HG03135 (cell line): ENCODE results near the gene CRYZL1.
"Not testable (repeated sequence)": the region's sequence is repeated elsewhere in the genome, so short reads cannot be mapped to it uniquely, and the experiment has no call there.

Experiments used
- ATAC-seq: cut with Tn5 transposase; IDR thresholded peaks from one replicate; pipeline ENCODE4 v1.9.1; 2021; ENCODE audit warnings: mild to moderate bottlenecking, moderate library complexity; ENCODE audit not compliant: unreplicated experiment

Gene CRYZL1

GRCh38 chr21:33641352-33642026 is at the start of gene CRYZL1:
Gene CRYZL1, minus strand, starts transcription at chr21:33641741. Its CDS starts 10,190 bp downstream, at chr21:33631551.
- peak; percentile 85 for ATAC-seq

DNA sequence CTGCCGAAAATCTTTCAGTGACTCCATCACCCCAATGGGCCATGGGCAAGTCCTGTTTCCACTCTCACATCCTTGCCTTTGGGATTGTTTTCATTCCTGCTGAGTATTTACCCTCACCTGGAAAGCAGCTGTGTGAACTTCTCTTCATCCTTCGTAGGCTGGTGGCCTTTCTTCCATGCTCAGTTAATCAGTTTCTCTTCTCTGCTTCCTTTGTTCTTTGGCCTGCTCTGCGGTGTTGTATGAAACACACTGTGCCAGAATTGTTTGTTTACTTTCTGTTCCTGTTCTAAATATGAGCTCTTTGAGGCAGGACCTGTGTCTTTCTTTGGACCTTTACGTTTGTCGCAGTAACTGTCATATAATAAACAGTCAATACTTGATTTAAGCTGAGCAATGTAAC is 49.3 kb upstream of the CRYZL1 start:
- ATAC-seq: no peak

DNA sequence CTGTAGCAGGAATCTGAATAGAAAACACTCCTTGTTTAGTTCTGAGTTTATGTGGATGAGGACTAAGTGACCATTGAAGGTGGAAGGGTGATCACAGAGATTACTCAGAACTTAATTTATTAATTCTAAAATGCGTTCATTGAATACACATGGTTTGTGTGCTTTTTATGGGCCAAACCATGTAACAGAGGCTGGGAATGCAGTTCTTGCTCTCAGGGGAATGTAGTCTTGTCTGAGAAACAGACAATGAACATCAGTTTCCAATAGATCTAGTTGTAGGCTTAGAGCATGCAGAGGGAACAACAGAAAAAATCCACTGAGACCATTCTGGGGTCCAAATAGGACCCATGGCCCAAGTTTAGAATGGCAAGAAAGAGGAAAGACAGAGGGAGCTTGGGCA is 46.8 kb upstream of the CRYZL1 start:
- no peak for ATAC-seq

GRCh38 chr21:33687634-33688033 is 46.1 kb upstream of the CRYZL1 start:
- no peak for ATAC-seq

DNA sequence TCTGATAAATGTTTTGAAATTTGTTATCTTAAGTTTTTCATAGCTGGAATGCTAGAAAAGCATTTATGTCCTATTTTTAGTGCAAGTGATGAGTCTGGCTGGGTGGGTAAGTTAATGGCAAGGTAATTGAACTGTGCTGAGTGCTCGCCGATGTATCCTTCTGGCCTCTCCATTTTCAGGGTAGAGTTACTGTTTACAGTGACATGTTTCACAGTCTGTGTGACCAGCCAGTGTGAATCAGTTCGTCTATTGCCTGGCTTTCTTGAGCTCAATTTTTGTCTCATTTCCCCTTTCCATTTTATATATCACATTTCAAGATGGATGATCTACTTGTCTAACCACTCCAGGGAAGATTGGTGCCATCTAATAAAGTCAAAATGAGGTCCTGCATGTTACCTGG is 44.8 kb upstream of the CRYZL1 start:
- ATAC-seq: no peak

GRCh38 chr21:33685613-33686197 is 44.2 kb upstream of the CRYZL1 start:
- no peak for ATAC-seq

DNA sequence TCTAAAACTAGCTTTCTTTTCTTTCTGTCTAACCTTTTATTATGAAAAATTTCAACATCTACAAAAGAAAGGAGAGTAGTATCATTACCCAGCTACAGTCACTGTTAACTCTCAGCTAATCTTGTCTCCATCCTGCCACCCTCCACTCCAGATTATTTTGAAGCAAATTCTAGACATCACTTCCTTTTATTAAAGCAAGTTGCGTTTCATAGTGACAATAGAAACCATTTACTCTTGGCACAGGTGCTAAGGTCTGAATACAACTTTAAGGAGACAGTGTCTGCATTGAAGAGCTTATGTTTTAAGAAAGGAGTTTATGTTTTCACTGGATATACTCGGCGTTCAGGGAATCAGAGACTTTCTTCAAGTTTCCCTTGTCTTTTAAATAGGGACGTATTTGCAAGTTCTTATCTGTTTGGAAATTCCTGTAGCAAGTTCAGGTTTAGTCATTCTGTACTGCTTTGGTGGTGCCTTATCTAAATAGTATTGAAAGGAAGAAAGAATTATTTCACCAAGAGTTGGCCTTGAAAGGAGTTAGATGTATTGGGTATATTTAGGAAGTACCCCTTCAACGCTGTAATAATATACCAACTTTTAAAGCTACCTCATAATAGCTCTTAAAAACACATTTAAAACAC is 43.5 kb upstream of the CRYZL1 start:
- no peak for ATAC-seq

DNA sequence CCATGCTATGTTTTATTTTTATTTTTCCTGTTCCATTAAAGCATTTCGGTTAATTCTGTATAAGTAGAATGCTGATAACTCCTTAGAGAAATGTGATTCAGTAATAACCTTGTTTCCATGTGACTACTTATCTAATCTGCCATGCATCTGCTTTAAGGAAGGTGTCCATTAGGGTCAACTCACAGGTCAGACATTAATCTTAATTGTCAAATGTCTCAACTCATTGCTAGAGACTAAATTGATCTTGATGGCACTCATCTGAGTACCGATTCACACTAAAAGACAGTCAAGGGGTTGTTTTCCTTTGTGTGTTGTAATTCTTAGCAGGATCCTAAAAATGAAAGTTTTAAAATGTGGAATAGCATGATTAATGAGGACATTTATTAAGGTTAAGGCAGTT is 42.5 kb upstream of the CRYZL1 start:
- no peak for ATAC-seq

DNA sequence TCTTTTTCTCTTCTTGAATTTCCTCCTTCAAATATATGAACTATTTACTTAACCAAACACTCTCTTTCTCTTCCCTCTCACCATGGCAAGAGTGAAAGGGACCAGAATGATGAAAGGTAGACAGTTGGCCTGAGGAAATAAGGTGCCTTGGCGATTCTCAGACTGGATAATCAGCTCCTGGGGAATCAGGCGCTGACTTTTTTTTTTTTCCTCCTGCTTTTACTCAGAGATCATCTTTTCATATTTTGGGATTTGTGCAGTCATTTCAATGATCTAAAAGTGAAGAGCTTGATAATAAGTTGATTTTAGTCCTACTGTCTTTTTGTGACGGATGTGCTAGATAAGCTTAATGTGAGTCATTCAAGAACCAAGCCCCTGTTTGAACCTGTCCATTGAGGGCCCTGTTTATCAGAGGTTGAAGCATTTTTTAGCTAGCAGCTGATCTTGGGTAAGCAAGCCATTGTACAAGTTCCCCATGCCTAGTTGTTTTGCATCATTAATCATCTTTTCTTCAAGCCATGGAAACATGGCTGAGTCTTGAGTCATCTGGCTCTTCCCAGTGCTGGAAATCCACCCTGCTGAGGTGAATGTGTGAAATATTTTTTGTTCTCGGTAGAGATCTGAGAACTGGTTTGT is 41.6 kb upstream of the CRYZL1 start:
- ATAC-seq: no peak

DNA sequence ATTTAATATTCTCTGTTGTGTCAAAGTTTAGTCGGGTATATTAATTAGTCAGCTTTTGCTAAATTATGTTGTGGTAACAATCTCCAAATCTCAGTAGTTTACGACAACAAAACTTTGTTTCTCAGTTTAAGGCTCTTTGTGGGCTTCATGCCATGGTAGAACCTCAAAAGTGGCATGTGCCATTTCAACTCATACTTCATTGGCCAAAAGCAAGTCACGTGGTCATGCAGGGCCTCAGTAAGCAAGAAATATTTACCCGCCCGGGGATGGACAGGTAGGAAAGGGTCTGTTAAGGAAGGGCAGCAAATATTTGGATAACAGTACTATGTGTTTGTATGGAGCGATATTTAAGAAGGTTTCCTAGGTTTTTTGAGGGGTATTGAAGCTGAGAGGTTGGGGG is 39.3 kb upstream of the CRYZL1 start:
- ATAC-seq: no peak

DNA sequence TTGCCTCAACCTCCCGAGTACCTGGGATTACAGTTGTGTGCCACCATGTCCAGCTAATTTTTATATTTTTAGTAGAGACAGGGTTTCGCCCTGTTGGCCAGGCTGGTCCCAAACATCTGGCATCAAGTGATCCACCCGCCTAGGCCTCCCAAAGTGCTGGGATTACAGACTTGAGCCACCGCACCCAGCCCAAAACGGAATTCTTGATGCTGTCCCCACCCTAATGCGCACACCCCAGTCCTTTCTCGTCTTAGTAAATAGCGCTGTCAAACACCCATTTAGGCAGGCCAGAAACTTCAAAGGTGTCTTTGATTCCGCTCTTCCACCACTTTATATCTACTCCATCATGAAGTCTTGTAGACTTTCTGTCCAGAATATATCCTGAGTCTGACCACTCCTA is 35.9 kb upstream of the CRYZL1 start:
- no peak for ATAC-seq

- not testable (repeated sequence) for ATAC-seq
Measured at GRCh38 chr21:33676666-33677065, 35.1 kb upstream of the CRYZL1 start.

- no peak for ATAC-seq
Measured at GRCh38 chr21:33674226-33674625, 32.7 kb upstream of the CRYZL1 start.

DNA sequence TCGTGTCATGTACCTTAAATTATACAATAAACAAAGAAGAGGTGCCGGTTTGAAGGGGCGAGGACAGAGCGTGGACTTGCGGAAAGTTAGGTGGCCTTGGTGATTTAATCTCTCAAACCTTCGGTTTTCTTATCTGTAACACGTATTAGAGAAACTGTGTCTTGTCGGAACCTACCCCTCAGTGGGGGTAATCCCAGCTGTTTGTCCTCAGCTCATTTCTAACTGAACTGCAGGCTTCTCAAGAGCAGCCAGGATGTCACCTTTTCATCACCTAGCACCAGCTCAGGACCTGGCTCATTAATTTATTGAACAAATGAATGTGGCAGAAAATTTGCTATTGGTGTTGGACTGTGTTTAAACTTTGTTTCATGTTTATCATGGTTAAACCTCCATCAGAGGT is 31.9 kb upstream of the CRYZL1 start:
- ATAC-seq: no peak

DNA sequence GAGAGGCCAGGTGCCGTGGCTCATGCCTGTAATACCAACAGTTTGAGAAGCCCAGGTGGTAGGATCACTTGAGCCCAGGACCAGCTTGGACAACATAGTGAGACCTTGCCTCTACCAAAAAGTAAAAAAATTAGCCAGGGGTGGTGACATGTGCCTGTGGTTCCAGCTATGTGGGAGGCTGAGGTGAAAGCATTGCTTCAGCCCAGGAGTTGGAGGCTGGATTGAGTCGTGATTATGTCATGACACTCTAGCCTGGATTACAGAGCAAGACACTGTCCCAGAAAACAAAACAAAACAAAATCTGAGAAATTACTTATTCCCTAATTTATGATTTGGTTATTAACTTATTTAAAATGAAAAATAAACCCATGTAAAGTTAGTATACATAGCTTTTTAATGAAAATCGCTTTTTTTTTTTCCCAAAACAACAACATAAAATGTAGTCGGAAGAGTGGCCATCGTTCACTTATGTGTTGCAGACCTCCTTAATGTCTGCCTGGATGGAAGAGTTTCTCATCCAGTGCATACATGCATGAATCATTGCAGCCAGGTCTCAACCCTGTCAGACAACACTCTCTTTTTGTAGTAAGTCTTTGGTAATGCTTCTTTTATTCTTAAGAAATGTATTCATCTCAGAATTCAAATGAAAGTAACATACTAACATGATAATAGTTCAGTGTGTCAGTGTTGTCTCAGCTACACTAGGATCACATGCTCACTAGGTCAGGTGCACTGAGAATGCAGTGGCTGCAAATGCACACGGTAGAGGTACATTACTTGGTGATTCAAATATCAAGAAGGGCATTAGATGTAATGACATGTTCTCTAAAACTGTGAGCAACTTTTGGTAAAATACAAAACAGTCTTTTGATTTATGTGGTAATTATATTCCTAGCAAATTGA is 28.8 kb upstream of the CRYZL1 start:
- no peak for ATAC-seq

GRCh38 chr21:33668620-33669019 is 27.1 kb upstream of the CRYZL1 start:
- ATAC-seq: no peak

- no peak for ATAC-seq
Measured at GRCh38 chr21:33668180-33668579, 26.6 kb upstream of the CRYZL1 start.

DNA sequence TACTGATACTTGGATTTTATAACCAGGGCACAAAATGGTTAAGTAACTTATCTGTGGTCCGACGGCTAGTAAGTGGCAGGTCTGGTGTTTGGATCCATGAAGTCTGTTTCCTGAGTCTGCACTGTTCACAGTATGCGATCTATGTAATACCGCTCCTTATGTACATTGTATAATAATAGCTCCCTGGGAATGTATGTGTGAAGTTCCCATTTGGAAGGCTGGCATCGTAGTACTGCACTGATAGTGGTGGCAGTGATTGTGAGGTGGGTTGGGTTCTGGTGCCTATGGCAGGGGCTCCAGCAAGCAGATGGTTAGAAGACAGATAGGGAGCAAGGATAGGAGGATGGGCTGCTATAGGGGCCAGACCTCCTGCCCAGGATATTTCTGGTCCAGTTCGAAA is 26.1 kb upstream of the CRYZL1 start:
- ATAC-seq: no peak

DNA sequence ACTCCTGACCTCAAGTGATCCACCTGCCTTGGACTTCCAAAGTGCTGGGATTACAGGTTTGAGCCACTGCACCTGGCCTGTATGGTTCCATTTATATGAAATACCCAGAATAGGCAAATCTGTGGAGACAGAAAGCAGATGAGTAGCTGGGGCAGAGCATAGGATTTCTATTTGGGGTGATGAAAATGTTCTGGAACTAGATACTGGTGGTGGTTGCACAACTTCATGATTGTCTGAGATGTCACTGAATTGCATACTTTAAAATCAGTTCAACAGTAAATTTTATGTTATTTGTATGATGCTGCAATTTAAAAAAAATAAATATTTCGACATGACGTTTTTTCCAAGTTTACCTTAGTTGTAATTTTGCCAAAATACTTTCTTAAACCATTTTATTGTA is 24.6 kb upstream of the CRYZL1 start:
- no peak for ATAC-seq

DNA sequence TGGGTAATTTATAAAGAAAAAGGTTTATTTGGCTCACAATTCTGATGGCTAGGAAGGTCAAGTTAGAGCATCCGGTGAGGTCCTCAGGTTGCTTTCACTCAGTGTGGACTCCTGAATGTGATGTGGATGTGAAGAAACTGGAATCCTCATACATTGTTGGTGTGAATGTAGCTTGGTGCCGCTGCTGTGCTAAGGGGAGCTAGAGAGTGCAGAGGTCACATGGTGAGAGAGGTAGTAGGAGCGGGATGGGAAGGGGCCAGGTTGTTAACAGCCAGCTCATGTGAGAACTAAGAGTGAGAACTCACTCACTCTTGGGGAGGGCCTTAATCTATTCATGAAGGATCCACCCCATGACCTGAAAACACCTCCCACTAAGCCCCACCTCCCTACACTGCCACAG is 22.6 kb upstream of the CRYZL1 start:
- no peak for ATAC-seq

DNA sequence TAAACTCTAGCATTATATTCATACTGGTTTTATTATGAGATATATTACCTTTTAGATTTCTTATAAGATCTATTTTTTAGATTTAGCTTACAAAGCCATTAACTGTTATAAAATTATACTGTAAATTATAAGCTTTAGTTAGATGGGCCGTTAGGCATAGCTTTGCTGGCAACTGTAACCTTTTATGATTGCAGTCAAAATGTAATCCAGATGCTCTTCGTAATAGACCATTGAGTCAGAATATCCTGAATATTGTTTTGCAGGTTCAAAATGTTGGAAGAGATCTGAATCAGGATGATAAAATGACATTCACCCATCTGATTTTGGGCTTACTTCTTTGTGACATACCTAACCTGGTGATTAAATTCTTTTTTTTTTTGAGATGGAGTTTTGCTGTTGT is 21.7 kb upstream of the CRYZL1 start:
- ATAC-seq: no peak
